Spleen (tissue), 11 donors: ENCODE data around the gene NFE2L2. TPM values are rescaled to one million over a fixed set of nuclear protein-coding genes. Genes with fewer than 3 reads are reported as not detected.
"Not testable (repeated sequence)": the region's sequence is repeated elsewhere in the genome, so short reads cannot be mapped to it uniquely, and the experiment has no call there.

Experiments used
- DNase-seq: peaks from one replicate; pipeline ENCODE4 v3.0.0-alpha.2; 2020
- H3K27ac ChIP-seq, 8 donors: fragments of 200-600 bp; sonication (generic) in 7 of 8; 1 replicate in 4 of 8; 2 replicates in 4 of 8; pipeline versions ENCODE4 v1.5.0 to v1.8.0; 2016 to 2021; ENCODE audit warnings: inconsistent platforms in 4 of 8, mild to moderate bottlenecking in 4 of 8, moderate library complexity in 1 of 8
- H3K27me3 ChIP-seq, 7 donors: fragments of 200-600 bp; sonication (generic) in 6 of 7; replicated peaks in 1 of 7; 1 replicate in 4 of 7; 2 replicates in 3 of 7; pipeline versions ENCODE4 v1.5.0 to v1.8.0; 2016 to 2021; ENCODE audit warnings: inconsistent platforms in 3 of 7, mild to moderate bottlenecking in 1 of 7
- H3K36me3 ChIP-seq, 6 donors: fragments of 200-600 bp; sonication (generic) in 5 of 6; 1 replicate in 4 of 6; 2 replicates in 2 of 6; pipeline versions ENCODE4 v1.5.0 to v1.8.0; 2016 to 2021; ENCODE audit warnings: inconsistent platforms in 2 of 6
- H3K4me1 ChIP-seq, 6 donors: fragments of 200-600 bp; sonication (generic) in 5 of 6; 1 replicate in 3 of 6; 2 replicates in 3 of 6; pipeline versions ENCODE4 v1.5.0 to v1.8.0; 2016 to 2021; ENCODE audit warnings: inconsistent platforms in 3 of 6
- H3K4me3 ChIP-seq, 8 donors: fragments of 200-600 bp; sonication (generic) in 7 of 8; 1 replicate in 4 of 8; 2 replicates in 4 of 8; pipeline versions ENCODE4 v1.5.0 to v1.8.0; 2016 to 2021; ENCODE audit warnings: inconsistent platforms in 4 of 8, mild to moderate bottlenecking in 4 of 8, moderate library complexity in 2 of 8
- H3K9me3 ChIP-seq, 8 donors: fragments of 200-600 bp; sonication (generic) in 7 of 8; 1 replicate in 4 of 8; 2 replicates in 4 of 8; pipeline versions ENCODE4 v1.5.0 to v1.8.0; 2016 to 2021; ENCODE audit warnings: inconsistent platforms in 4 of 8
- POLR2A ChIP-seq, 3 donors: fragments of 450-650 bp; IDR thresholded peaks; one replicate each; pipeline ENCODE4 v1.5.1; 2017; ENCODE audit warnings: antibody characterized with exemption in 3 of 3, mild to moderate bottlenecking in 1 of 3
- POLR2AphosphoS5 ChIP-seq, 3 donors: sonication (generic); formaldehyde crosslinking; IDR thresholded peaks; one replicate each; pipeline ENCODE4 v1.5.1; 2017; ENCODE audit warnings: antibody characterized with exemption in 3 of 3
- WGBS, 5 donors: extraction: QIAGEN DNeasy Blood & Tissue Kit in 3 of 5; methylation state at CpG; one replicate each; pipeline versions ENCODE4 v1.1.5 to v1.1.7; 2013 to 2018; 5-methylcytosine and 5-hydroxymethylcytosine counted together
- intact Hi-C: fragments of 100-400 bp; cut with DNase I; formaldehyde crosslinking; loops from one replicate; pipeline ENCODE4 v1.15.0; 2023; ENCODE audit warnings: low total_unique reads
- polyA plus RNA-seq, 3 donors: library from polyadenylated mRNA; stranded (reverse); fragments of 200-250 nt; gene quantifications; one replicate each; pipeline ENCODE4 v1.2.1, GENCODE V29; 2013
- total RNA-seq, 7 donors: library from RNA; depleted of rRNA in 3 of 7; stranded (reverse); fragments of >200 nt in 3 of 7; fragmentation: NEBNext Ultra II Directional in 4 of 7; extraction: Animal tissue kit (Norgen Biotek cat#: 25700) in 4 of 7; gene quantifications; one replicate each; pipeline versions ENCODE4 v1.1.0 to v1.2.1, GENCODE V29; 2016 to 2021
- TF ChIP-seq, protein P1 (sequence below), 11 experiments: fragments of 200-600 bp in 7 of 11; fragments of 450-650 bp in 4 of 11; sonication (generic) in 4 of 11; IDR thresholded peaks in 8 of 11; conservative IDR thresholded peaks in 3 of 11; 1 replicate in 7 of 11; 2 replicates in 4 of 11; pipeline versions ENCODE4 v1.4.0 to v1.8.0; 2016 to 2021; ENCODE audit warnings: antibody characterized with exemption in 11 of 11, inconsistent platforms in 4 of 11, mild to moderate bottlenecking in 1 of 11
- donor health status: healthy with polysubstance abuse.
- donor health status: DM: no; HTN: no; CAD: no; lungs with moderate emphysema.
- donor health status: DM: no; HTN: no; CAD: no.
- donor health status: Bipolar disorder and iron deficiency.
- donor health status: healthy.
- donor health status: DM: no; HTN: no; CAD: no.
- donor health status: DM: yes; HTN: yes; CAD: no.

The NFE2L2 gene
- total and polyA plus RNA-seq, 10 donors: 25.9 to 148 (median 101) TPM

GRCh38 chr2:177270531-177270930 is 6.0 kb upstream of the NFE2L2 start:
- Histone ChIP-seq H3K27me3 (no peaks in the 10 kb centered on the region), H3K27ac (no peak overlapping the region), H3K4me1 (peaks cover 8 to 19% (median 13%) of the 10 kb centered on the region in 6 donors), H3K4me3 (no peak overlapping the region), H3K9me3 (no peaks in the 10 kb centered on the region), H3K36me3 (no peaks in the 10 kb centered on the region)
- intact Hi-C loops: no loop called here
- WGBS, 5 donors: 84 to 88% (median 85%) methylated on average over 4 of the region's 4 CpGs
- DNase-seq: no peak
- no peak for TF ChIP-seq POLR2A (IDR thresholded peaks at IDR 0.05)
- TF ChIP-seq, protein P1, sequence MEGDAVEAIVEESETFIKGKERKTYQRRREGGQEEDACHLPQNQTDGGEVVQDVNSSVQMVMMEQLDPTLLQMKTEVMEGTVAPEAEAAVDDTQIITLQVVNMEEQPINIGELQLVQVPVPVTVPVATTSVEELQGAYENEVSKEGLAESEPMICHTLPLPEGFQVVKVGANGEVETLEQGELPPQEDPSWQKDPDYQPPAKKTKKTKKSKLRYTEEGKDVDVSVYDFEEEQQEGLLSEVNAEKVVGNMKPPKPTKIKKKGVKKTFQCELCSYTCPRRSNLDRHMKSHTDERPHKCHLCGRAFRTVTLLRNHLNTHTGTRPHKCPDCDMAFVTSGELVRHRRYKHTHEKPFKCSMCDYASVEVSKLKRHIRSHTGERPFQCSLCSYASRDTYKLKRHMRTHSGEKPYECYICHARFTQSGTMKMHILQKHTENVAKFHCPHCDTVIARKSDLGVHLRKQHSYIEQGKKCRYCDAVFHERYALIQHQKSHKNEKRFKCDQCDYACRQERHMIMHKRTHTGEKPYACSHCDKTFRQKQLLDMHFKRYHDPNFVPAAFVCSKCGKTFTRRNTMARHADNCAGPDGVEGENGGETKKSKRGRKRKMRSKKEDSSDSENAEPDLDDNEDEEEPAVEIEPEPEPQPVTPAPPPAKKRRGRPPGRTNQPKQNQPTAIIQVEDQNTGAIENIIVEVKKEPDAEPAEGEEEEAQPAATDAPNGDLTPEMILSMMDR (IDR thresholded peaks at IDR 0.05 in 8 of 11, conservative IDR thresholded peaks at IDR 0.05 in 3 of 11): no peak
- no peak for TF ChIP-seq POLR2AphosphoS5 (IDR thresholded peaks at IDR 0.05)

- intact Hi-C loops: loop anchor here (10.0 kb wide), 1 partner anchor 104 kb away; no protein-coding TSS in a partner anchor
- H3K4me1 ChIP-seq: peaks cover 8 to 21% (median 15%) of the 10 kb centered on the region in 6 donors
Measured at GRCh38 chr2:177268901-177269300, 4.4 kb upstream of the NFE2L2 start.

GRCh38 chr2:177268187-177268871 is 3.8 kb upstream of the NFE2L2 start:
- WGBS, 5 donors: 85 to 95% (median 88%) methylated on average over 8 of the region's 8 CpGs
- intact Hi-C loops: loop anchor here (10.0 kb wide), 1 partner anchor 104 kb away; no protein-coding TSS in a partner anchor
- TF ChIP-seq POLR2A (IDR thresholded peaks at IDR 0.05): no peak
- no peak for TF ChIP-seq POLR2AphosphoS5 (IDR thresholded peaks at IDR 0.05)
- TF ChIP-seq, protein P1 (IDR thresholded peaks at IDR 0.05 in 8 of 11, conservative IDR thresholded peaks at IDR 0.05 in 3 of 11): no peak

More at GRCh38 chr2:177268901-177269300, 4.4 kb upstream of the NFE2L2 start:
- Histone ChIP-seq H3K27me3 (no peaks in the 10 kb centered on the region), H3K27ac (no peak overlapping the region), H3K4me3 (no peak overlapping the region), H3K9me3 (no peaks in the 10 kb centered on the region), H3K36me3 (no peaks in the 10 kb centered on the region)
- TF ChIP-seq POLR2A (IDR thresholded peaks at IDR 0.05) (no peak), POLR2AphosphoS5 (IDR thresholded peaks at IDR 0.05) (no peak)
- TF ChIP-seq, protein P1 (IDR thresholded peaks at IDR 0.05 in 8 of 11, conservative IDR thresholded peaks at IDR 0.05 in 3 of 11): no peak
- DNase-seq: no peak
- WGBS, 5 donors: 95 to 98% (median 97%) methylated on average over 7 of the region's 7 CpGs

GRCh38 chr2:177266955-177267354 is 2.4 kb upstream of the NFE2L2 start:
- DNase-seq, H3K36me3 ChIP-seq, H3K9me3 ChIP-seq, H3K27me3 ChIP-seq, H3K4me3 ChIP-seq: not testable (repeated sequence)
- H3K4me1 ChIP-seq: peaks cover 12 to 31% (median 21%) of the 10 kb centered on the region in 6 donors
- intact Hi-C loops: loop anchor here (10.0 kb wide), 1 partner anchor 102 kb away; no protein-coding TSS in a partner anchor
- H3K27ac ChIP-seq: peak overlapping the region in 3 of 8 donors; percentile 100
- 95 to 99% (median 97%) methylated on average over 8 of the region's 8 CpGs for WGBS, 5 donors

More at GRCh38 chr2:177268187-177268871, 3.8 kb upstream of the NFE2L2 start:
- Histone ChIP-seq H3K36me3 (no peaks in the 10 kb centered on the region), H3K9me3 (no peaks in the 10 kb centered on the region), H3K4me3 (no peak overlapping the region), H3K27ac (no peak overlapping the region), H3K27me3 (no peaks in the 10 kb centered on the region), H3K4me1 (peaks cover 8 to 21% (median 15%) of the 10 kb centered on the region in 6 donors)
- no peak for DNase-seq
